SJCRH30 (cell line): Measurements from ENCODE around the gene CGREF1. TPM values are rescaled to one million over a fixed set of nuclear protein-coding genes. Genes with fewer than 3 reads are reported as not detected.

Experiments used
- DNase-seq, 2 experiments: peaks; one replicate each; pipeline ENCODE4 v3.0.0-alpha.2; 2015 to 2020
- H3K27ac ChIP-seq: fragments of 250-450 bp; sonication (Bioruptor Pico); 2 replicates; pipeline ENCODE4 v1.5.1; 2020; ENCODE audit warnings: mild to moderate bottlenecking, moderate library complexity
- H3K27me3 ChIP-seq: fragments of 250-450 bp; sonication (Bioruptor Pico); 2 replicates; pipeline ENCODE4 v1.5.1; 2020; ENCODE audit warnings: mild to moderate bottlenecking, moderate library complexity
- H3K36me3 ChIP-seq: fragments of 250-450 bp; sonication (Bioruptor Pico); 2 replicates; pipeline ENCODE4 v1.5.1; 2020; ENCODE audit warnings: mild to moderate bottlenecking, moderate library complexity
- H3K4me1 ChIP-seq: fragments of 250-450 bp; sonication (Bioruptor Pico); 2 replicates; pipeline ENCODE4 v1.5.1; 2020; ENCODE audit warnings: mild to moderate bottlenecking, moderate library complexity
- H3K4me3 ChIP-seq: fragments of 250-450 bp; sonication (Bioruptor Pico); 2 replicates; pipeline ENCODE4 v1.5.1; 2020; ENCODE audit warnings: mild to moderate bottlenecking, moderate library complexity
- H3K9me3 ChIP-seq: fragments of 250-450 bp; sonication (Bioruptor Pico); replicated peaks from 2 replicates; pipeline ENCODE4 v1.5.1; 2020; ENCODE audit warnings: mild to moderate bottlenecking, moderate library complexity
- total RNA-seq: library from RNA; depleted of rRNA; stranded (reverse); fragments of >200 nt; shearing (Covaris generic); gene quantifications from 2 replicates; pipeline ENCODE4 v1.2.3, GENCODE V29; 2014; rRNA removed

CGREF1 gene, protein sequence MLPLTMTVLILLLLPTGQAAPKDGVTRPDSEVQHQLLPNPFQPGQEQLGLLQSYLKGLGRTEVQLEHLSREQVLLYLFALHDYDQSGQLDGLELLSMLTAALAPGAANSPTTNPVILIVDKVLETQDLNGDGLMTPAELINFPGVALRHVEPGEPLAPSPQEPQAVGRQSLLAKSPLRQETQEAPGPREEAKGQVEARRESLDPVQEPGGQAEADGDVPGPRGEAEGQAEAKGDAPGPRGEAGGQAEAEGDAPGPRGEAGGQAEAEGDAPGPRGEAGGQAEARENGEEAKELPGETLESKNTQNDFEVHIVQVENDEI
- total RNA-seq: 0.08 TPM in 1 of 2 replicates, not detected in the other

DNA sequence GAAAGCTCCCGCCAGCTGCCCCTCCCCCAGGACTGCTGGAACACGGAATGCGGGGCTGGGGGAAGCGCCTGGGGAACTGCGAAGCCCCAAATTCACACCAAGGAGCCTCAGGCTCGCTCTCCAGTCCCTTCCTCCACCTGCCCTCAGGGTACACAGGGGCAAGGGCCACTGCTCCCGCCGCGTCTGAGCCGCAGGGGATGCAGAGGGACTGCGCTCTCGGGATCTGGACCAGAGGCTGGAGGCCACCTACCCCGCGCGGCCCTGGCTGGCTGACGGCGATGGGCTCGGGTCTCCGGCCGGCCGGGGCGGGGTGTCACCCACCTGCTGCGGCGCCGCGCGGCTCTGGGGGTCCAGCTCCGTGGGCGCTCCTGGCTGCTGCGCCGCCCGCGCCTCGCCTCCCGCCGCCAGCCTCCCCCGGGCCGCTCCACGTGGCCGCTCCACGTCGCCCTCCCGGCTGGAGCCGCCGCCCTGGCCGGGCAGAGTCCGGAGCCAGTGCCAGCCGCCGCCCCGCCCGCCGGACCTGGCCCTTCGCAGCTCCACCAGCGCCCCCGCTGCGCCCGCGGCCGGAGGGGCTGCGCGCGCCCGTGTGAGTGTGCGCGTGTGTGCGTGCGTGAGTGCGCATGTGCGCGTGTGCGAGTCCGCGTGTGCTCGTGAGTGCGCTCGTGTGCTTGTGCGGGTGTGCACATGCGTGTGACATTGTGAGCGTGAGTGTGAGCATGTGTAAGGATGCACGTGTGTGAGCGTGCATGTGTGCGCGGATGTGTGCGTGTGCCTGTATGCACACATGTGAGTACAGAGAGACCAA, at the start of gene CGREF1:
TSS of gene CGREF1 (minus strand) at position 604 of the 805 bp plus-strand sequence. CDS start 14,762 bp downstream, outside the sequence.
- Histone ChIP-seq H3K4me1 (no peaks in the 10 kb centered on the region), H3K4me3 (no peak within 1 kb of the TSS), H3K27me3 (peaks cover 36% of the 10 kb centered on the region), H3K9me3 (no peaks in the 10 kb centered on the region), H3K27ac (no peak within 1 kb of the TSS), H3K36me3 (no peaks in the 10 kb centered on the region)
- no peak for DNase-seq

DNA sequence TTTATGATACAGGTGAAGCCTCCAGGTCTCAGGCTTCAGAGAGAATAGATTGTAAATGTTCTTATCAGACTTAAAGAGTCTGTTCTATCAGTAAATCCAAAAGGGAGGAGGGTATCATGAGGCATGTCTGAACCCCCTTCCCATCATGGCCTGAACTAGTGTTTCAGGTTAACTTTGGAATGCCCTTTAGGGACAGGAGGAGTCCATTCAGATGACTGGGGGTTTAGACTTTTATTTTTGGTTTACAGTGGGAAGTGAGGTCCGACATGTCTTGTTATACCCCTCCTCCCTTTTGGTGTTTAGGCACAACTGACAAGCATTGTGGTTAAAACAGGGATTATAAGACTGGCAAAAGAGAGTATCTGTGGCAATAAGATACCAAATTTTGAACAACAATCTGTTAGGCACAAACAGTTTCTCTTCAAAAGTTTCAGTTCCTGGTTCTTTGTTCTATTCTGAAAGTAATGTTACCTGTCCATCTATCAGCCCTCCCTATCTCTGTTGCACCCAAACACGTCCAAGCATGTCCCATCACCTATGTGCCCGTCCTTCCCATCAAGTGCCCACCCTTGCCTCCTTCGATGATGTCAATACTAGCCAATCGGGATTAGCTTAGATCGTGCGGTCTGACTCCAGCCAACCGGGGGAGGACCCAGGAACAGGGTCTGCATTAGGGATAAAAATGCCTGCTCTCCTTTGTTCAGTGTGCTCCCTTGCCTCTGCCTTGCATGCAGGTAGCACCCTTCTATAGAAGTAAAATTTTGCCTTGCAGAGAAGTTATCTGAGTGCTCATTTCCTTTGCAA, 46.2 kb upstream of the CGREF1 start:
- Histone ChIP-seq H3K27ac (no peak overlapping the region), H3K36me3 (no peaks in the 10 kb centered on the region), H3K9me3 (no peaks in the 10 kb centered on the region), H3K27me3 (peaks cover 34% of the 10 kb centered on the region), H3K4me3 (no peak overlapping the region), H3K4me1 (no peaks in the 10 kb centered on the region)
- no peak for DNase-seq

DNA sequence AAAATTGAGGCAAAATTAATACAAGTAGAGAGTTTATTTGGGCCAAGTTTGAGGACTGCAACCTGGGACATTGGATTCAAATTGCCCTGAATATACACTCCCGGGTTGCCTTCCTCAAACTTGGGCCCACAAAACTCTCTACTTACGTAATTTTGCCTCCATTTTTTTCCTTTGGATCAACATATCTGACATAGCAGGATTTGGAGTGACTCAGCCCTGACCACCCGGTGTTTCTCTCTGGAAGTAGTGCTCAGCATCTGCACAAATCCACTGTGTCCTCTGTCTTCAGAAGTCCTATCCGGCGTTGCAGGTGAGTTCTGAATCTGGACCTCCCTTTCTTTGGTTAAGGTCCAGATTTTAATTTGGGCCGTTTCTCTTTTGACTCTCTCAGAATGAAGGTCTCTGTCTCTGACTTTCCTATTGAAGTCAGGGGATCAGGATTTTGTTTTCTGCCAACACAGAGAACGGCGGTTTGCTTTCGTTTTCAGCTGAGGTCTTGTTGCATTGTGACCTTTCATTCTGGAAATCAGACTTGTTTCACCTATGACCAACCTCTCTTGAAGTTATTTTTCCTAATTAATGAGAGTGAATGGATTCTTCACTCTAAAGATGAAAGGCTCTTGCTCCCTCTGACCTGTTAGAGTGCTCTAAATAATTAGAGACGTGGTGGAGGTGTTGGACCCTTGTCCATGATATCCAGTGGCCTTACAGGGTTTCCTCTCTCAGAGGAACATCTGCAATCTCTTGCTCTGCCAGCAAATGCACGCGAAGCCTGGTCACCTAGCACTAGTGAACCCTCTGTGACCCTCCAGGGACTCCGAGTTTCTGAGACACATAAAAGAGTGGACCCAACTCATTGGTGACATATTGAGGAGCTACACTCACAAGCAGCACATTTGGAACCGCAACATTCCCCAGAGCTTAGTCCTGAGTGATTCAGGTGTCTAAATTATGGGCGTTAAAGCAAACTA, 43.5 kb upstream of the CGREF1 start:
- H3K27ac ChIP-seq: no peak overlapping the region
- H3K9me3 ChIP-seq: no peaks in the 10 kb centered on the region
- no peaks in the 10 kb centered on the region for H3K36me3 ChIP-seq
- no peak for DNase-seq
- H3K4me3 ChIP-seq: no peak overlapping the region
- no peaks in the 10 kb centered on the region for H3K4me1 ChIP-seq
- peaks cover 31% of the 10 kb centered on the region for H3K27me3 ChIP-seq

DNA sequence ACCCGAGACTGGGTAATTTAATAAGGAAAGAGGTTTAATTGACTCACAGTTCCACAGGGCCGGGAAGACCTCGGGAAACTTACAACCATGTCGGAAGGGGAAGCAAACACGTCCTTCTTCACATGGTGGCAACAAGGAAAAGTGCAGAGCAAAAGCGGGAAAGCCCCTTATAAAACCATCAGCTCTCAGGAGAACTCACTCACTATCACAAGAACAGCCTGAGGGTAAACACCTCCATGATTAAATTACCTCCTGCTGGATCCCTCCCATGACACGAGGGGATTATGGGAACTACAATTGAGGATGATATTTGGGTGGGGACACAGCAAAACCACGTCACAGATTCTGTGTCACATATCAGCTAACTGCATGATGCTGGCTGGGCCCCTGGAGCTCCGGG, 41.3 kb upstream of the CGREF1 start:
- Histone ChIP-seq H3K9me3 (no peaks in the 10 kb centered on the region), H3K4me1 (no peaks in the 10 kb centered on the region), H3K4me3 (no peak overlapping the region), H3K27me3 (peaks cover 31% of the 10 kb centered on the region), H3K36me3 (no peaks in the 10 kb centered on the region), H3K27ac (no peak overlapping the region)
- DNase-seq: no peak

DNA sequence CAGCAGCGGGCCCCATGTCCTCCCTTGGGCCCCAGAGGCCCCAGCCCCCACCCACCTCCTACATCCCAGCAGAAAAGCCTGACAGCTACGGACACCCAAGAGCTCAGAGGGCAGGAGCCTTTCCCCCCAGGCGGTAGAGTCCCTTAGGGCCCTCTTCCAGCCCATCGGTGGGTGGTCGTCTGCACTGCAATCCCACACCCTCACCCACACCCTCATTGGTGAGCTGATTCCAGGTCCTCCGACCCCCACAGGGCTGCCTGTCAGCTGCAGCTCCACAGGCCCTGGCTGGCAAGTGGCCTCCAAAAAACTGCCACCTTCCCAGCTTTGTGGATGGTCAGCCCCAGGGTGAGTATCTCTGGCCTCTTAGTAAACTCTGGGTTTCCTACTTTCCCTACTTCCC, 40.3 kb upstream of the CGREF1 start:
- Histone ChIP-seq H3K4me1 (no peaks in the 10 kb centered on the region), H3K27me3 (peaks cover 29% of the 10 kb centered on the region), H3K9me3 (no peaks in the 10 kb centered on the region), H3K36me3 (no peaks in the 10 kb centered on the region), H3K4me3 (no peak overlapping the region), H3K27ac (no peak overlapping the region)
- no peak for DNase-seq

DNA sequence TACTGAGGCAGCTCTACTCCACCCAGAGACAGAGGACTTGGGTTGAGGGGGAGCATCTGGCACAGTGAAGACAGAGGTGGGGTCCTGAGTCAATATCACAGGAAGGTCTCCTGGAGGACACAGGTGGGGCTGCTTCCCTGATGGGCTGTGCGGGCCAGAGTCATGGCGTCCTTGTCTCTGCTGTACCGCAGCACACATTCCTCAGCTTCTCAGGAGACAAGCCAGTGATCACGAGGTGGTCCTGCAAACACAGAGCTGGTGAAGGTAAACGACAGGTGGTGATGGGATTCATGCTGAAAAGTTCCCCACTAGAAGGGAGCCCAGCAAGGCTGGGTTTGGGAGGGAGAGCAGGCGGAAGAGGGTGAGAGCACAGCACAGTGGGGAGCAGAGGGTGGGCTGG, 39.5 kb upstream of the CGREF1 start:
- Histone ChIP-seq H3K4me1 (no peaks in the 10 kb centered on the region), H3K27ac (no peak overlapping the region), H3K36me3 (no peaks in the 10 kb centered on the region), H3K27me3 (peaks cover 37% of the 10 kb centered on the region), H3K9me3 (no peaks in the 10 kb centered on the region), H3K4me3 (no peak overlapping the region)
- no peak for DNase-seq

DNA sequence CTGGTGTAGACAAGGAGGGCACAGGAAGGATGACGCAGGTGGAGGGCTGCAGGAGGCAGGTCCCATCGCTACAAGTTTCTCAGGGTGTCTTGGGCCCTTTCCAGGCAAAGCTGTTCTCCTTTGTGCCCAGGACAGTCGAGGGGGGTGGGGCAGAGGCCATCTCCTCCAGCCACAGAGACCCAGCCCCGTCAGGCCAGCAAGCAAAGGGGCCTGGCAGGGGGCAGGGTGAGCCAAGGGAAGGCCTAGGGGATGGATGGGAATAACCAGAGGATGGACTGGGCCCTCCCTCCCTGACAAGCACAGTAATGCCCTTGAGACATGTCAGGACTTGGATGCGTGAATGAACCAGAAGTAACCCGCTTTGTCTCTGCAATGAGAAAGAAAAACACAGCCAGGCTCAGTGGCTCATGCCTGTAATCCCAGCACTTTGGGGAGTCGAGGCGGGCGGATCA, 36.2 kb upstream of the CGREF1 start:
- no peaks in the 10 kb centered on the region for H3K36me3 ChIP-seq
- no peak for DNase-seq
- H3K4me3 ChIP-seq: no peak overlapping the region
- H3K27me3 ChIP-seq: peaks cover 36% of the 10 kb centered on the region
- H3K27ac ChIP-seq: no peak overlapping the region
- no peaks in the 10 kb centered on the region for H3K9me3 ChIP-seq
- no peaks in the 10 kb centered on the region for H3K4me1 ChIP-seq

DNA sequence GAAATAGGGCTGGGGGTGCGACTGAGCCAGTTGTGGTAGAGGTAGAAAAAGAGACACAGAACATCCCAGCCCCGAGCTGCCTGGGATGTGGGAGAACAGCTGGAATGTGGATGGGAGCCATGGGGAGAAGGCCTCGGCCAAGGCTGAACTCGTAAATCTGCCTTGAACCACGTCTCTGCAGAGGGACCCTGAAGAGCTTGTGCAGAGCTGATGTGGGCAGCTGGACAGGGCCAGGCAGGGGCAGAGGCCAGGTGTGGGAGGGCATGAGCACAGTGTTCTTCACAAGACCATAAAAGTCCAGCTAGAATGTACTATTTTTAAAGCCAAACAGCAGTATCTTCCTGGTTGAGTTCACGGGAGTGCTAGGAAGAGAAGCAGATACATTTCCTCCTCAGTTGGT, 35.6 kb upstream of the CGREF1 start:
- H3K27me3 ChIP-seq: peaks cover 40% of the 10 kb centered on the region
- no peaks in the 10 kb centered on the region for H3K4me1 ChIP-seq
- no peak overlapping the region for H3K27ac ChIP-seq
- no peak overlapping the region for H3K4me3 ChIP-seq
- no peaks in the 10 kb centered on the region for H3K9me3 ChIP-seq
- H3K36me3 ChIP-seq: no peaks in the 10 kb centered on the region
- no peak for DNase-seq

DNA sequence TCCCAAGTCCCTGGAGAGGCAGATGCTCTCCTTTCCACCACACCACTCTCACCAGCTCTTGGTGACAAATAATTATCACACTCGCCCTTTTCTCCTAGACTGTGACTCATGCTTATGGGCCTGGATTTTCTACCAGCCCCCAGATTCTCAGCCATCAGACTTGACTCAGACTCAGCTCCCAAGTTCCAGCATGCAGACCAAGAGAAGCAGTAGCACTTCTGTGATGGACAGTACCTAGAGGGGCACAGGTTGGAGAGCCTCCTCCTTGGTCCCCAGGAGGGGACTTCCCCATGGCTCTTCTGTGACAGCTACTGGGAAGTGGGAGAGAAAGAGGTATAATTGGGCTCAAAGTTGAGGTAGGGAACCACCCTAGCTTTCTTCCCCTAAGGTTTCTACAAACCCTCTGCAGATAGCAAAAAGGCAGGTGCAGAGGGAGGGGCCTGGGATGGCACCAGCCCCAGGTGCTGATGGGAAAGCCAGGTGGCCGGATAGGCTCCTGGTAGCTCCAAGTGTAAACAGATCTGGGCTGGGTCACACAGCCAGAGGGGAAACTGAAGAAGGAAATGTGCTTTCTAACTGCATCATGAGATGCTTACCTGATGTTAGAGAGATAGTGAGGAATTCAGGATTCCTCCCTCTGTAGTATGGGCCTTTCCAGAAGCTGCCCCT, 34.0 kb upstream of the CGREF1 start:
- Histone ChIP-seq H3K27me3 (peaks cover 44% of the 10 kb centered on the region), H3K36me3 (no peaks in the 10 kb centered on the region), H3K27ac (no peak overlapping the region), H3K9me3 (no peaks in the 10 kb centered on the region), H3K4me3 (no peak overlapping the region), H3K4me1 (no peaks in the 10 kb centered on the region)
- no peak for DNase-seq

DNA sequence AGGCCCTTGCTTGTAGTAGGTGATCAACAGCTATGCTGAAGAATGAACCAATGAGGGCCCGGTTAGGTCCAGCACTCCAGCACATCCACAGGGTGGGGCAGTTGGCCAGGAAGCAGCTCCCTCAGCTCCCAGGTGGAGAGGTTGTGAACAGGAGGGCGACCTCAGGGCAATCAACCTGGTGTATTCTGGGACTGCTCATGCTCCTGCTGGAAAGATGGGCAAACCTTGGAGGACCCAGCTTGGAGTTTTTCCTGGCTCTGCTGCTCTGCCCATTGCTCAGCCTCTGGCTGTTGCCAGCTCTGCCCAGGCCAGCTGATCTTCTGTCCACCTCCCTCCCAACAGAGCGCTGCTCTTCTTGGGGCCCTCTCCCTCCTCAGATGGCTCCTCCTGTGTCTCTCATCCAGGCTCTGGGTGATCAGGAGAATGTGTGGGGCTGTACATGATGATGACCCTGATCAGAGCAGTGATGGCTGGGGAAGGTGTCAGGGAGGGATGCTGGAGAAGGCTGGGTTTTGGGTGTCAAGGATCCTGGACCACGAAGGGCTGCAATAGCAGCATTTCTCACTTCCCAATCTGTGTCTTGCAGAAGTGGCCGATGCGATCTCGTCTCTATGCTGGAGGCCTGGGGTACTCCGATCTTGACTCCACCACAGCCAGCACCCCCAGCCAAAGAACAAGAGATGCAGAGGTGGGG, 33.3 kb upstream of the CGREF1 start:
- H3K27me3 ChIP-seq: peaks cover 40% of the 10 kb centered on the region
- no peak overlapping the region for H3K27ac ChIP-seq
- no peaks in the 10 kb centered on the region for H3K9me3 ChIP-seq
- H3K36me3 ChIP-seq: no peaks in the 10 kb centered on the region
- DNase-seq: no peak
- no peaks in the 10 kb centered on the region for H3K4me1 ChIP-seq
- no peak overlapping the region for H3K4me3 ChIP-seq

DNA sequence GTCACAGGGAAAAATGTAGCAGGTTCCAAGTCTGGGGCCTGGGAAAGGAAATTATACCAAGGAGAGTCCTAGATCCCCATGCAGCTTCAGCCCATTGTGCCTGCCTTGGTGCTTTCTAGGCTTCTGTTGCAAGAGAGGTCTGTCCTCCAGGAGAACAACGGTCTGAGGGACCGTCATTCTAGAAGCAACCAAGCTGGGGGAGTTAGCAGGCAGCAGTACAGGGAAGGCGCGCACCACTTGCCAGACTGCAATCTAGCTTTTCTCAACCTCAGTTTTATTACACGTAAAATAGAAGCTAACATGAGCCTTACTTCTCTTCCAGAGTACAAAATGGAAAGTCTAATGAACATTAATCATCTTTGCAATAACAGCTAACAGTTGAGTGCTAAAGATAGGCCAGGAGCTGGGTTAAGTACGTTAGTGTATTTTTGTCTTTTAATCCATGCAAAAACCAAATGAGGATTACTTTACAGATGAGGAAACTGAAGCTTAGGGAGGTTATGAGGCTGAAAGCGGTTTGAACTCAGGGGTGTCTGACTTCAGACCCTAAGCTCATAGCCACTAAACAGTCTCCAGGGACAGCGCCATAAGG, 31.8 kb upstream of the CGREF1 start:
- Histone ChIP-seq H3K27ac (no peak overlapping the region), H3K4me3 (no peak overlapping the region), H3K36me3 (no peaks in the 10 kb centered on the region), H3K27me3 (peaks cover 32% of the 10 kb centered on the region), H3K4me1 (no peaks in the 10 kb centered on the region), H3K9me3 (no peaks in the 10 kb centered on the region)
- no peak for DNase-seq

DNA sequence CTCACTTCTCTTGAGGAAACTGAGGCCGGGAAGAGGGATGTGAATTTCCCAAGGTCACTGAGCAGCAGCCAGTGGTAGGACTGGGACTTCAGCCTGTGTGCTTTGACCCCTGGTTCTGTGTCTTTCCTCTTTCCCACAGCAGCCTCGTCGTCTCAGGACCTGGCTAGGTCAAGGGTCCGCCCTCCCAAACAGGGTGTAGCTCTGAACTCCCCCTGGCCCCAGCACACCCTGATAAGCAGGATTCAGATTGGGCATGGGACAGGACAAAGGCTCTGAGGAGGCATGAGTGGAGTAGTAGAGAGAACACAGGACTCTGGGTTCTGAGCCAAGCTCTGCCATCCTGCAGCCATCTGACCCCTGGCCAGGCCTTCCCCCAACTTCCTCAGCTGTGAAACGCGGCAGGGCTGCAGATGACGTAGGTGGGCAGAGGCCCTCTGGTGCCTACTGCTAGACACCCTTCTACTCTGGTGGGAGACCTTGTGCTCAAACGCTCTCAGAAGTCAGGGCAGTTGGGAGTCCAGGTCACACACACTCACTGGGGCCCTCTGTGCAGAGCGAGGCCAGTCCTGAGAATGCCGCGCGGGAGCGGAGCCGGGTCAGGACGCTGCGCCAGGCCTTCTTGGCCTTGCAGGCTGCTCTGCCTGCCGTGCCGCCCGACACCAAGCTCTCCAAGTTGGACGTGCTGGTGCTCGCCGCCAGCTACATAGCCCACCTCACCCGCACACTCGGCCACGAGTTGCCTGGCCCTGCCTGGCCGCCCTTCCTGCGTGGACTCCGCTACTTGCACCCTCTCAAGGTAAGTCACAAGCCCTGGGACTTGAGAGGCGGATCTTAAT, 30.9 kb upstream of the CGREF1 start:
- H3K4me1 ChIP-seq: no peaks in the 10 kb centered on the region
- DNase-seq: no peak
- H3K27ac ChIP-seq: no peak overlapping the region
- H3K9me3 ChIP-seq: no peaks in the 10 kb centered on the region
- H3K36me3 ChIP-seq: no peaks in the 10 kb centered on the region
- H3K27me3 ChIP-seq: peaks cover 36% of the 10 kb centered on the region
- no peak overlapping the region for H3K4me3 ChIP-seq
